Pancreas (tissue), 10 donors: ENCODE measurements around the gene TSPEAR. TPM values are rescaled to one million over a fixed set of nuclear protein-coding genes. Genes with fewer than 3 reads are reported as not detected.

Experiments used
- ATAC-seq, 4 donors: fragments of 200-7000 bp; cut with Tn5 transposase; one replicate each; pipeline versions ENCODE4 v1.8.0 to v1.9.1; 2020; ENCODE audit warnings: mild to moderate bottlenecking in 4 of 4, moderate library complexity in 4 of 4
- DNase-seq, 6 donors: peaks; one replicate each; pipeline ENCODE4 v3.0.0-alpha.2; 2020
- FAIRE-seq: peaks from 2 replicates; lab custom pipeline; 2012; peaks lifted over from hg19 to GRCh38; lab: Jason Lieb, UNC
- H3K27ac ChIP-seq, 4 donors: fragments of 200-600 bp; sonication (generic); 1 replicate in 3 of 4; 2 replicates in 1 of 4; pipeline versions ENCODE4 v1.5.0 to v1.8.0; 2020
- H3K27me3 ChIP-seq, 4 donors: fragments of 200-600 bp; one replicate each; pipeline ENCODE4 v1.8.0; 2021
- H3K36me3 ChIP-seq, 3 donors: fragments of 200-600 bp; sonication (generic) in 1 of 3; one replicate each; pipeline versions ENCODE4 v1.5.0 to v1.8.0; 2020 to 2021
- H3K4me1 ChIP-seq, 3 donors: fragments of 200-600 bp; one replicate each; pipeline ENCODE4 v1.8.0; 2021
- H3K4me3 ChIP-seq, 4 donors: fragments of 200-600 bp; sonication (generic) in 2 of 4; one replicate each; pipeline versions ENCODE4 v1.5.0 to v1.8.0; 2020 to 2021
- H3K9me3 ChIP-seq, 4 donors: fragments of 200-600 bp; one replicate each; pipeline ENCODE4 v1.8.0; 2021
- WGBS, 2 donors: extraction: QIAGEN DNeasy Blood & Tissue Kit; methylation state at CpG; one replicate each; pipeline ENCODE4 v1.1.7; 2013; 5-methylcytosine and 5-hydroxymethylcytosine counted together
- intact Hi-C, 3 donors: fragments of 100-400 bp; cut with DNase I; formaldehyde crosslinking; loops; one replicate each; pipeline versions ENCODE4 v1.11.1 to v1.14.2; 2022
- polyA plus RNA-seq, 2 donors: library from polyadenylated mRNA; stranded (reverse); fragments of 200-250 nt; gene quantifications; one replicate each; pipeline ENCODE4 v1.2.3, GENCODE V29; 2013
- total RNA-seq, 6 donors: library from RNA; stranded (reverse); fragmentation: NEBNext Ultra II Directional in 4 of 6; extraction: Animal tissue kit (Norgen Biotek cat#: 25700) in 4 of 6; gene quantifications; one replicate each; pipeline versions ENCODE4 v1.2.1 to v1.2.4, GENCODE V29; 2021 to 2023
- TF ChIP-seq, protein P1 (sequence below), 4 donors: fragments of 200-600 bp; sonication (generic) in 3 of 4; IDR thresholded peaks; one replicate each; pipeline versions ENCODE4 v1.5.0 to v1.8.0; 2021; ENCODE audit warnings: antibody characterized with exemption in 4 of 4
- donor health status: healthy with polysubstance abuse.
- donor health status: DM: no; HTN: no; CAD: no; lungs with moderate emphysema.
- donor health status: DM: no; HTN: no; CAD: no.
- donor health status: control.
- donor health status: control.
- donor health status: Bipolar disorder and iron deficiency.
- donor health status: DM: yes; HTN: yes; CAD: no.
- donor health status: DM: no; HTN: no; CAD: no.
- donor health status: DM: no; HTN: no; CAD: no.
- donor health status: DM: yes; HTN: yes; CAD: no.

The TSPEAR gene
- total and polyA plus RNA-seq, 8 donors, result 0.05 to 1.4 (median 0.25) TPM; not detected in 1

DNA sequence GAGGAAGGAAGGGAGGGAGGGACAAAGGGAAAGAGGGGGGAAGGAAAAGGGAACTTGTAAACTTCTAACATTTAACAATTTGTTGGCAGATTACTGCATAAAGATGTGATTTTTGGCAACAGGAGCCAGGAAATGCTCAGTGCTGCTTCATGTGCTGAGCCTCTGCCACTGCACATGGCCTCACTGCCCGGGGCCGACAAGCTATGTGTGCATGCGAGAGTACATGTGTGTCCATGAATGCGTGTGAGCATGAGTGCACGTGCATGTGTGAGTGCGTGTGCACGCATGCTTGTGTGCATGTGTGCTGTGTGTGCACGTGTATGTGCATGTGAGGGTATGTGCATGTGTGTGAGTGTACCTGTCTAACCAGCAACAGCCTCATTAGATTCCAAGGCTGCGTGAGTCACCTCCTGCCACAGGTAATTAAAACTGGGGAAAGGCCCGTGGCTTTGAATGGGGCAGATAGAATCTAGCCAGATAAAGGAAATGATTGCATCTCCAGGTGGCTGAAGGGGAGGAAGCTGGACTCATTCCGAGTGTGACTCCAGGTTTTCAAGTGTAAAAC lies 41.4 kb upstream of the TSPEAR start:
- no peak for FAIRE-seq
- TF ChIP-seq, protein P1, sequence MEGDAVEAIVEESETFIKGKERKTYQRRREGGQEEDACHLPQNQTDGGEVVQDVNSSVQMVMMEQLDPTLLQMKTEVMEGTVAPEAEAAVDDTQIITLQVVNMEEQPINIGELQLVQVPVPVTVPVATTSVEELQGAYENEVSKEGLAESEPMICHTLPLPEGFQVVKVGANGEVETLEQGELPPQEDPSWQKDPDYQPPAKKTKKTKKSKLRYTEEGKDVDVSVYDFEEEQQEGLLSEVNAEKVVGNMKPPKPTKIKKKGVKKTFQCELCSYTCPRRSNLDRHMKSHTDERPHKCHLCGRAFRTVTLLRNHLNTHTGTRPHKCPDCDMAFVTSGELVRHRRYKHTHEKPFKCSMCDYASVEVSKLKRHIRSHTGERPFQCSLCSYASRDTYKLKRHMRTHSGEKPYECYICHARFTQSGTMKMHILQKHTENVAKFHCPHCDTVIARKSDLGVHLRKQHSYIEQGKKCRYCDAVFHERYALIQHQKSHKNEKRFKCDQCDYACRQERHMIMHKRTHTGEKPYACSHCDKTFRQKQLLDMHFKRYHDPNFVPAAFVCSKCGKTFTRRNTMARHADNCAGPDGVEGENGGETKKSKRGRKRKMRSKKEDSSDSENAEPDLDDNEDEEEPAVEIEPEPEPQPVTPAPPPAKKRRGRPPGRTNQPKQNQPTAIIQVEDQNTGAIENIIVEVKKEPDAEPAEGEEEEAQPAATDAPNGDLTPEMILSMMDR (IDR thresholded peaks at IDR 0.05), result no peak
- Histone ChIP-seq H3K4me3 (no peak overlapping the region), H3K4me1 (no peaks in the 10 kb centered on the region), H3K9me3 (no peaks in the 10 kb centered on the region), H3K36me3 (no peaks in the 10 kb centered on the region), H3K27ac (no peak overlapping the region), H3K27me3 (peaks cover 0 to 6% (median 0%) of the 10 kb centered on the region in 4 donors)
- intact Hi-C loops, result no loop called here
- WGBS, 2 donors, result 60 to 69% methylated on average over 11 of the region's 11 CpGs
- DNase-seq, result no peak
- ATAC-seq, result peak in 1 of 4 donors; percentile 29

DNA sequence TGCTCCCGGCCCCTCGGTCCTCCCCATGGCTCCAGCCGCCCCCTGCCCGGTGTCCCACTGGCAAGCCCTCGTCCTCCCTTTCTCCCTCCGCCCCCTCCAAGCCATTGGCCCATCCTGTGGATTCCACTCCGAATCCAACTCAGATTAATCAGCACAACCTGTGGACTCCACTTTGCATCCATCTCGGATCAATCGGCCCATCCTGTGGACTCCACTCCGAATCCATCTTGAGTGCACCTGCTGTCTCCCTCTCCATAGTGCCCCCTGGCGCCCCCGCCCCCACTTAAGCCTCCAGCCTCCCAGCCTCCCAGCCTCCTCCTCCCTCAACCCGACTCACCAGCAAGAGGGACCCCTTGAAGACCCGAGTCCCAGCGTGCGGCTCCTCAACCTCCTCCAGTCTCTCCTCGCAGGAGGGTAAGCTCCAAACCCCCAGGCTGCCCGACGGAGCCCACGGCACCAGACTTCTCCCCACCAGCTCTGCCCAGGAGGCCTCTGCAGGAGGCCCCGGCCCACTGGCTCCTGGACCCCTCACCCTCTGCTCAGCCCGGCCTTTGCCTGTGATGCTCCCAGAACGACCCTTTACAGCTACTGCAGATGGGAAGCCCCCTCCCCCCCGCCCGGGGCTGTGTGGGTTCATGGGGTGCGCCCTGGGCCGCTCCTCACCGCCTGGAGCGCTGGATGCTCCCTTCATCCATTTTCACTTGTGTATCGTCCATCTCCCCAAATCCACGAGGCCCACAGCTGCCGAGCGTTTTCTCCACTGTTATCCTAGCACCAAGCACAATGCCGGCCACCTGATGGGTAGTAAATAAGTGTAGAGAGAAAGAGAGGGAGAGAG lies 40.6 kb upstream of the TSPEAR start:
- peaks cover 0 to 6% (median 0%) of the 10 kb centered on the region in 4 donors for H3K27me3 ChIP-seq
- intact Hi-C loops, result no loop called here
- no peaks in the 10 kb centered on the region for H3K9me3 ChIP-seq
- WGBS, 2 donors, result 62 to 74% methylated on average over 34 of the region's 34 CpGs
- FAIRE-seq (no peak), ATAC-seq (no peak), DNase-seq (no peak)
- no peaks in the 10 kb centered on the region for H3K4me1 ChIP-seq
- no peak overlapping the region for H3K4me3 ChIP-seq
- TF ChIP-seq, protein P1 (IDR thresholded peaks at IDR 0.05), result no peak
- H3K27ac ChIP-seq, result no peak overlapping the region
- H3K36me3 ChIP-seq, result no peaks in the 10 kb centered on the region

DNA sequence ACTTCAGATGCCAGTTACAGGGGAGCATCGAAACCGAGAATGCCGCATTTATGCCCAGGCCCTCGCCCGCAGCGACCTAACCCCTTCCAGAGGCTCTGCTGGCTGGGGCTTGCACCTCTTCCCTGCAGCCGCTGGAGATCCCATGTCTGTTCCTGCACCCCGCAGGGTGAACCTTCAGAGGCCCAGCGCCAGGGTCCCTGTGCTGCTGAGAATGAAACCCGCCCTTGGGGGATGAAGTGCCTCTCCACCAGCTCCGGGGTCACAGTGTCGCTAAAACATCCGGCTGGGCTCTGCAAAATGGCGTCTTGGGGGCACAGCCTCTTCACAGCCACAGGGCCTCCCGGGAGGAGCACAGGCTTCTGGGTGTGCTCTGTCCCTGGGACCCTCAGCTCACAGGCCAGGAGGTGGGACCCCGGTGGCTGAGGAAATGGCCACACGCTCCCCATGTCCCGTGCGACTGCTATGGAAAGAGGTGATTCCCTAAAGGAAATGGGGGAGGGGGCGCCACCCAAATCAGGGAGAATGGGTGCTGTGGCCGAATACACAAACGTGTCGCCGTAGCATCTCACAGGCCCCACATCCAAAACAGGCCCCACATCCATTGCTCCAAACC lies 39.9 kb upstream of the TSPEAR start:
- intact Hi-C loops, result no loop called here
- DNase-seq (no peak), FAIRE-seq (no peak), ATAC-seq (no peak)
- TF ChIP-seq, protein P1 (IDR thresholded peaks at IDR 0.05), result no peak
- H3K27ac ChIP-seq, result no peak overlapping the region
- no peaks in the 10 kb centered on the region for H3K9me3 ChIP-seq
- H3K4me3 ChIP-seq, result no peak overlapping the region
- 72 to 78% methylated on average over 24 of the region's 24 CpGs for WGBS, 2 donors
- H3K4me1 ChIP-seq, result no peaks in the 10 kb centered on the region
- H3K36me3 ChIP-seq, result no peaks in the 10 kb centered on the region
- peaks cover 0 to 6% (median 0%) of the 10 kb centered on the region in 4 donors for H3K27me3 ChIP-seq

DNA sequence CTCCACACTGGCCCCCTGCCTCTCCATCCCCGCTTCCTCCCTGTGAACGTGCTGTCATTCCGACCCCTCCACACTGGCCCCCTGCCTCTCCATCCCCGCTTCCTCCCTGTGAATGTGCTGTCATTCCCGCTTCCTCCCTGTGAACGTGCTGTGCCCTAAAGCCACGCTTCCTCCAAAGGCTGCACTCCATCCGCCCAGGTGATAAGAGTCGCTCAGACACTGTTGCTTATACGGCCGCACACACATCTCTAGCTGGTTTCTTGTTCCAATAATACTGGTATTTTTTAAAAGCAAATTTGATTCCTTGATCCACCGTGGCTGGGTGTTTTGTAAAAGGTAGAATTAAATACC lies 39.3 kb upstream of the TSPEAR start:
- WGBS, 2 donors, result 39 to 51% methylated on average over 12 of the region's 12 CpGs
- no peak for FAIRE-seq
- DNase-seq, result no peak
- TF ChIP-seq, protein P1 (IDR thresholded peaks at IDR 0.05), result no peak
- peaks cover 0 to 6% (median 0%) of the 10 kb centered on the region in 4 donors for H3K27me3 ChIP-seq
- no peak for ATAC-seq
- intact Hi-C loops, result no loop called here
- H3K9me3 ChIP-seq, result no peaks in the 10 kb centered on the region
- no peak overlapping the region for H3K4me3 ChIP-seq
- H3K27ac ChIP-seq, result no peak overlapping the region
- H3K36me3 ChIP-seq, result no peaks in the 10 kb centered on the region
- H3K4me1 ChIP-seq, result no peaks in the 10 kb centered on the region
